KMS-11 (cell line): ENCODE measurements around the gene POU2AF1.

Source experiments
- H2AFZ ChIP-seq: fragments of 200-600 bp; sonication (generic); 2 replicates; pipeline ENCODE4 v1.6.1; 2016; ENCODE audit warnings: antibody characterized with exemption, mixed run types, low read depth
- H3K27ac ChIP-seq: fragments of 200-600 bp; sonication (generic); 2 replicates; pipeline ENCODE4 v1.6.1; 2016; ENCODE audit warnings: mild to moderate bottlenecking, mixed run types
- H3K27me3 ChIP-seq: fragments of 200-600 bp; sonication (generic); 2 replicates; pipeline ENCODE4 v1.6.1; 2017; ENCODE audit warnings: mild to moderate bottlenecking, low read depth, mixed run types, moderate library complexity; ENCODE audit not compliant: insufficient read depth
- H3K36me3 ChIP-seq: fragments of 200-600 bp; sonication (generic); 2 replicates; pipeline ENCODE4 v1.6.1; 2017; ENCODE audit warnings: mild to moderate bottlenecking, mixed run types; ENCODE audit not compliant: insufficient read depth
- H3K4me1 ChIP-seq: fragments of 200-600 bp; sonication (generic); 2 replicates; pipeline ENCODE4 v1.6.1; 2016; ENCODE audit warnings: mild to moderate bottlenecking, low read depth, mixed run types; ENCODE audit not compliant: poor library complexity, severe bottlenecking
- H3K4me2 ChIP-seq: fragments of 200-600 bp; sonication (generic); 2 replicates; pipeline ENCODE4 v1.7.0; 2016; ENCODE audit warnings: mild to moderate bottlenecking, mixed run types
- H3K4me3 ChIP-seq: fragments of 200-600 bp; sonication (generic); IDR thresholded peaks from 2 replicates; pipeline ENCODE4 v1.6.1; 2017; ENCODE audit warnings: low read depth, low read length, mixed read lengths; ENCODE audit not compliant: insufficient read depth
- H3K79me2 ChIP-seq: fragments of 200-600 bp; sonication (generic); 2 replicates; pipeline ENCODE4 v1.6.1; 2016; ENCODE audit warnings: low read depth, mixed run types; ENCODE audit not compliant: insufficient read depth
- H3K9ac ChIP-seq: fragments of 200-600 bp; sonication (generic); 2 replicates; pipeline ENCODE4 v1.6.1; 2016; ENCODE audit warnings: mild to moderate bottlenecking, mixed run types
- H4K20me1 ChIP-seq: fragments of 200-600 bp; sonication (generic); 2 replicates; pipeline ENCODE4 v1.6.1; 2016; ENCODE audit warnings: mild to moderate bottlenecking, mixed run types; ENCODE audit not compliant: insufficient read depth
- TF ChIP-seq, protein P1 (sequence below): fragments of 200-600 bp; sonication (generic); conservative IDR thresholded peaks from 2 replicates; pipeline ENCODE4 v1.6.1; 2017; ENCODE audit warnings: low read depth, mild to moderate bottlenecking, antibody characterized with exemption, low read length, moderate library complexity, mixed read lengths

Gene POU2AF1

DNA sequence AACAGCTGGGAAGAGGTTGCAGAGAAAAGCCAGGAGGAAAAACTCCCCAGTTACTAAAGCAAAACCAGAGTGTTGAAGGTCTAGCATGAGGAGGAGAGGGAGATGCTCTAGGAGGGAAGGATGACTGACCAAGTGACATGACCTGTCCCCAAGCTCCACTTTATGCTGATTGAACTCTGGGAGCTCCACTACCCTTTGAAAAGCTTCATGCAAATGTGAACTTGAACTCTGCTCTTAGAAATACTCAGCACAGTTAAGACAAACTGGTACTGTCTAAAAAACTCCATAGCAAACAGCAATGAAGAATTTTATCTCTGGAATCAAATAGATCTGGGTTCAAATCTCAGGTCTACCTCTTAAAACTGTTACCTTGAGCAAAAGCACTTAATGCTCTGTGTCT lies 14.5 kb upstream of the POU2AF1 start:
- Histone ChIP-seq H3K79me2 (no peaks in the 10 kb centered on the region), H3K36me3 (no peaks in the 10 kb centered on the region), H4K20me1 (no peaks in the 10 kb centered on the region), H3K27me3 (no peaks in the 10 kb centered on the region), H3K9ac (no peak overlapping the region), H3K27ac (no peak overlapping the region), H3K4me3 (no peak overlapping the region), H3K4me2 (no peak overlapping the region), H3K4me1 (peaks cover 52% of the 10 kb centered on the region), H2AFZ (no peak overlapping the region)
- TF ChIP-seq, protein P1, sequence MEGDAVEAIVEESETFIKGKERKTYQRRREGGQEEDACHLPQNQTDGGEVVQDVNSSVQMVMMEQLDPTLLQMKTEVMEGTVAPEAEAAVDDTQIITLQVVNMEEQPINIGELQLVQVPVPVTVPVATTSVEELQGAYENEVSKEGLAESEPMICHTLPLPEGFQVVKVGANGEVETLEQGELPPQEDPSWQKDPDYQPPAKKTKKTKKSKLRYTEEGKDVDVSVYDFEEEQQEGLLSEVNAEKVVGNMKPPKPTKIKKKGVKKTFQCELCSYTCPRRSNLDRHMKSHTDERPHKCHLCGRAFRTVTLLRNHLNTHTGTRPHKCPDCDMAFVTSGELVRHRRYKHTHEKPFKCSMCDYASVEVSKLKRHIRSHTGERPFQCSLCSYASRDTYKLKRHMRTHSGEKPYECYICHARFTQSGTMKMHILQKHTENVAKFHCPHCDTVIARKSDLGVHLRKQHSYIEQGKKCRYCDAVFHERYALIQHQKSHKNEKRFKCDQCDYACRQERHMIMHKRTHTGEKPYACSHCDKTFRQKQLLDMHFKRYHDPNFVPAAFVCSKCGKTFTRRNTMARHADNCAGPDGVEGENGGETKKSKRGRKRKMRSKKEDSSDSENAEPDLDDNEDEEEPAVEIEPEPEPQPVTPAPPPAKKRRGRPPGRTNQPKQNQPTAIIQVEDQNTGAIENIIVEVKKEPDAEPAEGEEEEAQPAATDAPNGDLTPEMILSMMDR = no peak

DNA sequence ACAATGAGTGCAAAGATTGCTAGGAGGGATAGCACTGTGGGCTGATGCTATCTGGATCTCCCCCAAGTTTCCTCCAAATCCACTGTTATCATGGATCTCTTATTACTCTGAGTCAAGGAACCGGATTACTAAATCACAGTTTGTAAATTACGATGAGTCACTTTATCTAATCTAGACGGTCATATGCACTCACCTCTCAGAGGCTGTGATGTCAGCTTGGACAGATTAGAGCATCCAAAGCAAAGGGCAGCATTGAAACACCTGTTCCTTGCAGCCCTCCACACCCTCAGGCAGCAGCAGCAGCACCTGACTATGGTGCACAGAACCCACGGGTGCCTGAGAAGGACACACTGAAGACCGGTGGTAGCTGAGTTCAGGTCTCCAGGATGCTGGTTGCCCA lies 14.0 kb upstream of the POU2AF1 start:
- Histone ChIP-seq H3K27ac (no peak overlapping the region), H2AFZ (no peak overlapping the region), H3K4me2 (no peak overlapping the region)

DNA sequence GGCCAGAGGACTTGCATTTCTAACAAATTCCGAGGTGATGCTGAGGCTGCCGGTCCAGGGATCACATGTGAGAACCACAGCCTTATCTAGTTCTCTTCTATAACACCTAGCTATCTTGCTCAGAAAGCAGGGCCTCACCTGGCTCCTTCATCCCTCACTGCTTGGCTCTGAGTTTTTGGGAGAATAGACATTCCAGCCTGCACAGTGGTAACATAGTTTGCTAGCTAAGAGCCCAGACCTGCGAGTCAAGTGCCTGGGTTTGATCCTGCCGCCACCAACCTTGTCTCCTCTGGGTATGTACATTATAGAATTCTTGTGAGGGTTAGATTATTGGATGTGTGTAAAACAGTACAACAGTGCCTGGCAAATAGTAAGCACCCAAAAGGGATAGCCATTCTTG lies 13.5 kb upstream of the POU2AF1 start:
- no peak overlapping the region for H3K27ac ChIP-seq
- 0 out of 2 replicates have a peak overlapping the region, but pooled peaks have one; percentile 58 for H3K4me2 ChIP-seq
- H3K4me1 ChIP-seq = peaks cover 63% of the 10 kb centered on the region
- no peak overlapping the region for H2AFZ ChIP-seq
- H3K36me3 ChIP-seq = no peaks in the 10 kb centered on the region
- H4K20me1 ChIP-seq = no peaks in the 10 kb centered on the region
- TF ChIP-seq, protein P1 = no peak
- no peaks in the 10 kb centered on the region for H3K27me3 ChIP-seq
- no peak overlapping the region for H3K9ac ChIP-seq
- no peak overlapping the region for H3K4me3 ChIP-seq
- H3K79me2 ChIP-seq = no peaks in the 10 kb centered on the region

More for the DNA sequence above, 14.0 kb upstream of the POU2AF1 start:
- Histone ChIP-seq H3K9ac (no peak overlapping the region), H3K79me2 (no peaks in the 10 kb centered on the region), H3K27me3 (no peaks in the 10 kb centered on the region), H3K36me3 (no peaks in the 10 kb centered on the region), H3K4me3 (no peak overlapping the region), H4K20me1 (no peaks in the 10 kb centered on the region), H3K4me1 (peaks cover 57% of the 10 kb centered on the region)
- TF ChIP-seq, protein P1 = no peak

DNA sequence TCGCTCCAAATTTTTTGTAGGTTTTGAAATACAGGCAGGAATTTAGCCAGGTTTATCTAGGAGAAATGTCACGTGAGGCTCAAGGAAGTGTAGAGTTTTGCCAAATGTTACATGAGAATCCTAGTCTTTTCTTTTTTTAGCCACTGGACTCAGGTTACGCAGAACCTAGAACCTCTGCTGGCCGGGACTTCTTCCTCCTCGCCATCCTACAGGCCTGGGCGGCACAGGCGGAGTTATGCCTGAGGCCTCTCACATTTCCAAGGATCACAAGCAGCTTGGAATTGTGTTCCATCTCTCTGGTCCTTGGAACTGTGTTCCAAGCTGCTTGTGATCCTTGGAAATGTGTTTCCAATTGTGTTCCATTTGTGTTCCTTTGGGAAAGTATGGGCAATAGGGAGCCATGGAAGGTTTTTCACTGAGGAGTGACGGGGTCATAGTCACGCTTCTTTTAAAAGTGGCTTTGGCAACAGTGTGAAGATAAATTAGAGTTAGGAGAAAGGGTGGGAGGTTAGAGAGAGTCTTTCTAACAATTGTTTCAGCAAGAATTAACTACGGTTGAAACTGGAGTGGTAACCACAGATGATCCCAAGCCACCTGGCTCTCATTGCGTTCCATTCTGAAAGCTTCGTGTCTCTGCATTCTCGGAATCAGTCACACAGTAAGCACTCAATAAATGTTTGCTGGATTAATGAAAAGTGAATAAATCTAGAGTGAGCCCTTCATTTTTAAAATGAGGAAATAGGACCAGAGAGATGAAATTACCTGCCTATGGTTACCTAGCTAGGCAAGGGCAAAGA lies 12.5 kb upstream of the POU2AF1 start:
- H3K79me2 ChIP-seq = no peaks in the 10 kb centered on the region
- peak overlapping the region; percentile 58 for H3K4me2 ChIP-seq
- TF ChIP-seq, protein P1 = no peak
- no peaks in the 10 kb centered on the region for H3K36me3 ChIP-seq
- no peaks in the 10 kb centered on the region for H4K20me1 ChIP-seq
- H3K9ac ChIP-seq = no peak overlapping the region; the same call in 1 of the 2 replicates
- H3K27me3 ChIP-seq = no peaks in the 10 kb centered on the region
- H3K4me3 ChIP-seq = no peak overlapping the region
- H2AFZ ChIP-seq = no peak overlapping the region
- H3K27ac ChIP-seq = peak overlapping the region; percentile 30; the same call in 1 of the 2 replicates
- peaks cover 72% of the 10 kb centered on the region for H3K4me1 ChIP-seq
